Neural cell (in vitro differentiated cells): Measurements from ENCODE around the gene TMIGD1. TPM values are rescaled to one million over a fixed set of nuclear protein-coding genes. Genes with fewer than 3 reads are reported as not detected.

Experiments used
- H2AFZ ChIP-seq: fragments of 200-600, 300-800 bp; sonication (generic), shearing (Covaris generic); 2 replicates; pipeline ENCODE4 v1.6.0; 2014; ENCODE audit warnings: low read depth, mild to moderate bottlenecking, antibody characterized with exemption, low read length, moderate library complexity
- H3F3A ChIP-seq: fragments of 200-600 bp; shearing (Covaris generic); 2 replicates; pipeline ENCODE4 v1.6.1; 2016; ENCODE audit warnings: mild to moderate bottlenecking, moderate library complexity, mixed read lengths, antibody characterized with exemption, low read length; ENCODE audit not compliant: insufficient read depth, poor library complexity, severe bottlenecking
- H3K27ac ChIP-seq: fragments of 200-600, 300-800 bp; sonication (generic), shearing (Covaris generic); 2 replicates; pipeline ENCODE4 v1.5.1; 2014; ENCODE audit warnings: mild to moderate bottlenecking, low read length, moderate library complexity
- H3K27me3 ChIP-seq: fragments of 300-800, 200-600 bp; sonication (generic), shearing (Covaris generic); 2 replicates; pipeline ENCODE4 v1.6.0; 2014; ENCODE audit warnings: mild to moderate bottlenecking, low read depth, low read length, moderate library complexity; ENCODE audit not compliant: insufficient read depth
- H3K36me3 ChIP-seq: fragments of 300-800, 200-600 bp; sonication (generic), shearing (Covaris generic); 2 replicates; pipeline ENCODE4 v1.5.1; 2014; ENCODE audit warnings: mild to moderate bottlenecking, antibody characterized with exemption, low read length, moderate library complexity; ENCODE audit not compliant: insufficient read depth
- H3K4me2 ChIP-seq: fragments of 300-800, 200-600 bp; sonication (generic), shearing (Covaris generic); 2 replicates; pipeline ENCODE4 v1.6.0; 2014; ENCODE audit warnings: mild to moderate bottlenecking, low read length
- H3K4me3 ChIP-seq: fragments of 300-800, 200-600 bp; sonication (generic), shearing (Covaris generic); 2 replicates; pipeline ENCODE4 v1.5.1; 2014; ENCODE audit warnings: mild to moderate bottlenecking, low read length, moderate library complexity
- H3K79me2 ChIP-seq: fragments of 200-600 bp; shearing (Covaris generic); replicated peaks from 2 replicates; pipeline ENCODE4 v1.6.0; 2014; ENCODE audit warnings: mild to moderate bottlenecking, low read length, moderate library complexity; ENCODE audit not compliant: insufficient read depth
- H3K9ac ChIP-seq: fragments of 300-800, 200-600 bp; sonication (generic), shearing (Covaris generic); 2 replicates; pipeline ENCODE4 v1.6.1; 2016; ENCODE audit warnings: mild to moderate bottlenecking, low read length, mixed read lengths
- H3K9me2 ChIP-seq: fragments of 200-600 bp; shearing (Covaris generic); 2 replicates; pipeline ENCODE4 v1.6.1; 2016; ENCODE audit warnings: mild to moderate bottlenecking, low read length, mixed read lengths; ENCODE audit not compliant: insufficient read depth
- H3K9me3 ChIP-seq: fragments of 200-600, 300-800 bp; sonication (generic), shearing (Covaris generic); 2 replicates; pipeline ENCODE4 v1.6.1; 2016; ENCODE audit warnings: mild to moderate bottlenecking, mixed run types, low read length, moderate library complexity, mixed read lengths
- H4K20me1 ChIP-seq: fragments of 200-600 bp; shearing (Covaris generic); 2 replicates; pipeline ENCODE4 v1.6.1; 2016; ENCODE audit warnings: mild to moderate bottlenecking, mixed run types; ENCODE audit not compliant: insufficient read depth
- CTCF ChIP-seq: fragments of 450-650 bp; IDR thresholded peaks from 2 replicates; pipeline ENCODE4 v1.5.1; 2014; ENCODE audit warnings: antibody characterized with exemption, mild to moderate bottlenecking, moderate library complexity; ENCODE audit not compliant: poor library complexity, severe bottlenecking
- EP300 ChIP-seq: fragments of 450-650 bp; conservative IDR thresholded peaks from 2 replicates; pipeline ENCODE4 v1.6.1; 2014; ENCODE audit warnings: antibody characterized with exemption, mild to moderate bottlenecking, moderate library complexity; ENCODE audit not compliant: poor library complexity, severe bottlenecking
- EZH2 ChIP-seq: fragments of 200-600, 300-800 bp; shearing (Covaris generic), sonication (generic); IDR thresholded peaks from 2 replicates; pipeline ENCODE4 v1.6.1; 2014; ENCODE audit warnings: antibody characterized with exemption, low read length, borderline replicate concordance, mild to moderate bottlenecking; ENCODE audit not compliant: insufficient read depth, poor library complexity, severe bottlenecking
- MXI1 ChIP-seq: fragments of 450-650 bp; conservative IDR thresholded peaks from 2 replicates; pipeline ENCODE4 v1.6.1; 2014; ENCODE audit warnings: antibody characterized with exemption, mild to moderate bottlenecking; ENCODE audit not compliant: poor library complexity, severe bottlenecking
- POLR2AphosphoS5 ChIP-seq: IDR thresholded peaks from 2 replicates; pipeline ENCODE4 v1.6.1; 2012
- RAD21 ChIP-seq: fragments of 450-650 bp; conservative IDR thresholded peaks from 2 replicates; pipeline ENCODE4 v1.6.1; 2014; ENCODE audit warnings: antibody characterized with exemption, mild to moderate bottlenecking, moderate library complexity
- REST ChIP-seq: IDR thresholded peaks from 2 replicates; pipeline ENCODE4 v1.6.1; 2012; ENCODE audit warnings: borderline replicate concordance
- SMC3 ChIP-seq: fragments of 450-650 bp; conservative IDR thresholded peaks from 2 replicates; pipeline ENCODE4 v1.6.1; 2014; ENCODE audit warnings: antibody characterized with exemption, mild to moderate bottlenecking, moderate library complexity; ENCODE audit not compliant: poor library complexity
- TAF1 ChIP-seq: IDR thresholded peaks from 2 replicates; pipeline ENCODE4 v1.6.1; 2012; ENCODE audit warnings: low read depth
- polyA plus RNA-seq: library from polyadenylated mRNA; depleted of rRNA; stranded (reverse); fragments of >200 nt; gene quantifications from 2 replicates; pipeline ENCODE4 v1.2.3, GENCODE V29; 2014

The TMIGD1 gene
- polyA plus RNA-seq, 1 donor from 2014 or later: not detected

GRCh38 chr17:30361766-30362279 lies 28.0 kb upstream of the TMIGD1 start:
- Histone ChIP-seq H4K20me1 (no peaks in the 10 kb centered on the region), H3F3A (no peaks in the 10 kb centered on the region), H3K79me2 (no peaks in the 10 kb centered on the region), H3K4me3 (no peak overlapping the region), H3K4me2 (no peak overlapping the region), H3K27me3 (no peaks in the 10 kb centered on the region), H2AFZ (no peak overlapping the region), H3K9me2 (no peaks in the 10 kb centered on the region), H3K9me3 (no peaks in the 10 kb centered on the region), H3K9ac (no peak overlapping the region), H3K36me3 (no peaks in the 10 kb centered on the region), H3K27ac (no peak overlapping the region)
- no peak for TF ChIP-seq REST
- TF ChIP-seq CTCF: no peak
- no peak for TF ChIP-seq RAD21

- Histone ChIP-seq H3K4me2 (no peak overlapping the region), H3K4me3 (no peak overlapping the region), H3K27ac (no peak overlapping the region), H4K20me1 (no peaks in the 10 kb centered on the region), H3K79me2 (no peaks in the 10 kb centered on the region), H3K27me3 (no peaks in the 10 kb centered on the region), H3K9me2 (no peaks in the 10 kb centered on the region), H3K36me3 (no peaks in the 10 kb centered on the region), H2AFZ (no peak overlapping the region), H3K9me3 (no peaks in the 10 kb centered on the region), H3F3A (no peaks in the 10 kb centered on the region), H3K9ac (no peak overlapping the region)
- TF ChIP-seq EP300 (no peak), RAD21 (no peak), TAF1 (no peak), REST (no peak), EZH2 (no peak), POLR2AphosphoS5 (no peak), SMC3 (no peak), CTCF (no peak), MXI1 (no peak)
These were observed 26.4 kb upstream of the TMIGD1 start for GRCh38 chr17:30360086-30360808.
